GM19395 (cell line): ENCODE measurements around the gene IL6R.

ENCODE experiments used
- ATAC-seq: cut with Tn5 transposase; IDR thresholded peaks from one replicate; pipeline ENCODE4 v1.9.1; 2021; ENCODE audit warnings: mild to moderate bottlenecking, moderate library complexity; ENCODE audit not compliant: unreplicated experiment

IL6R gene

DNA sequence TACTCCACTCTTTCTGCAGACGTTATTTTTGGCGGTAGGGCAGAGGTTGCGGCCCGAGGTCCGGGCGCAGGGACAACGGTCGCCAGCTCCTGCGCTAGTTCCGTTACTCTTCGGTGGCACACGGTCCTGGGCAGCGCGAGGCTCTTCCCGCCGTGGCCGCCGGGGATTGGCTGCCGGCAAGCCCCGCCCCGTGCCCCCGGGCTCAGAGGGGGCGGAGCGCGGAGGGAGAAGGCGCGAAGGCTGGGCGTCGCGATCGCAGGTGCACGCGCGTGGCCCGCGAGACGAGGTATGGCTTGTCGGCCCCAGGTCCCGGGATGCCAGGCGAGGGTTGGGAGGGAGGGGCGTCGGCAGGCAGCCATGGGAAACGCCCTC, 97.6 kb downstream of the IL6R start:
- no peak for ATAC-seq

- no peak for ATAC-seq
Observed at GRCh38 chr1:154503898-154504297, 98.8 kb downstream of the IL6R start.

GRCh38 chr1:154512760-154513159, 107.6 kb downstream of the IL6R start:
- no peak for ATAC-seq

DNA sequence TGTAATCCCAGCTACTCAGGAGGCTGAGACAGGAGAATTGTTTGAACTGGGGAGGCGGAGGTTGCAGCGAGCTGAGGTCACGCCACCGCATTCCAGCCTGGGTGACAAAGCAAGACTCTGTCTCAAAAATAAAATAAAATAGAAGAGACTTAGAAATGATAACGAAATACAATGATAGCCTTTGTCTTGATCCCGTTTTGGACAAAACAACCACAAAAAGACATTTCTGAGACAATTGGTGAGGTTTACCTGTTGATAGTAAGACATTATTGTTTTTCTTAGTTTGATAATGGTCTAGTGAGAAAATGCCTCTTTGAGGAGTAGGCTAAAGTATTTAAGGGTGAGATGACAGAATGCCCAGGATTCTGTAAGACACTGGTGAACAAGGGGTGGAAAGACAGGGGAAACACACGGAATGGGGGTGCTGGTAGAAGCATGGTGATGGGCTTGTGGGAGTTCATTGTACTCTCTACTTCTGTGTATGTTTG, 109.0 kb downstream of the IL6R start:
- no peak for ATAC-seq

DNA sequence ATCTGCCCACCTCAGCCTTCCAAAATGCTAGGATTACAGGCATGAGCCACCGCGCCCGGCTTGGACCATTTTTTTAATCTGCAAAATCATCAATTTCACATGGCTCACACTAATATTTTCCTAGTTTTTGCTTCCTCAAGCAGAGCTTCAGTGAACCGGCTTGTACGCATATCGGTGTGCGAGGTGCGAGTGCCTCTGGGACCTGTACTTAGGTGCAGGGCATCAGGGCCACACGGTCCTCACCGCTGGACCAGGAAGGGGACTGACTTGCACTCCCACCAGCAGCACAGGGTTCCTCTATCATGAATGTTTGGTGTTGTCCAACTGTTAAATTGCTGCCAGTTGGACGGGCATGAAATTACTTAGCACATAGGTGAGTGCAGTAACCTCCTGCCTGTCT, 112.5 kb downstream of the IL6R start:
- ATAC-seq = no peak
